ENCODE results near the gene MANBA.

- TF ChIP-seq CTCF (IDR thresholded peaks at IDR 0.05) (no peak), POLR2A (IDR thresholded peaks at IDR 0.05) (no peak)
These were observed 76.7 kb downstream of the MANBA start for GRCh38 chr4:102683881-102684609.
